Measurements from ENCODE around the gene EFEMP1.

EFEMP1 gene

GRCh38 chr2:55882954-55883353 is 40.6 kb downstream of the EFEMP1 start:
- DNase-seq (ENCODE audit: extremely low read depth, low read depth): no peak
- no peak for TF ChIP-seq CTCF (IDR thresholded peaks at IDR 0.05; ENCODE audit: low read depth, low read length)

GRCh38 chr2:55880416-55881143 is 43.0 kb downstream of the EFEMP1 start:
- no peak for DNase-seq (ENCODE audit: extremely low read depth, low read depth)
- TF ChIP-seq CTCF (IDR thresholded peaks at IDR 0.05; ENCODE audit: low read depth, low read length): no peak

- DNase-seq (ENCODE audit: extremely low read depth, low read depth): no peak
- TF ChIP-seq CTCF (IDR thresholded peaks at IDR 0.05; ENCODE audit: low read depth, low read length): no peak
These were observed 43.6 kb downstream of the EFEMP1 start for GRCh38 chr2:55879976-55880375.

- no peak for TF ChIP-seq CTCF (IDR thresholded peaks at IDR 0.05; ENCODE audit: low read depth, low read length)
- DNase-seq (ENCODE audit: extremely low read depth, low read depth): no peak
These were observed 46.5 kb downstream of the EFEMP1 start for GRCh38 chr2:55877087-55877436.

GRCh38 chr2:55876429-55877086 is 47.0 kb downstream of the EFEMP1 start:
- TF ChIP-seq CTCF (IDR thresholded peaks at IDR 0.05; ENCODE audit: low read depth, low read length): no peak
- DNase-seq (ENCODE audit: extremely low read depth, low read depth): no peak

- no peak for TF ChIP-seq CTCF (IDR thresholded peaks at IDR 0.05; ENCODE audit: low read depth, low read length)
- no peak for DNase-seq (ENCODE audit: extremely low read depth, low read depth)
These were observed 48.0 kb downstream of the EFEMP1 start for GRCh38 chr2:55875434-55876135.

GRCh38 chr2:55874338-55874737 is 49.2 kb downstream of the EFEMP1 start:
- no peak for DNase-seq (ENCODE audit: extremely low read depth, low read depth)
- TF ChIP-seq CTCF (IDR thresholded peaks at IDR 0.05; ENCODE audit: low read depth, low read length): no peak
